GM19240 (cell line): ENCODE results near the gene PHAF1.

Experiments used
- DNase-seq: peaks from one replicate; pipeline ENCODE4 v3.0.0; 2011; ENCODE audit warnings: low spot score; ENCODE audit not compliant: insufficient read length

Gene PHAF1

GRCh38 chr16:67192781-67193361, 83.1 kb downstream of the PHAF1 start:
- no peak for DNase-seq

DNA sequence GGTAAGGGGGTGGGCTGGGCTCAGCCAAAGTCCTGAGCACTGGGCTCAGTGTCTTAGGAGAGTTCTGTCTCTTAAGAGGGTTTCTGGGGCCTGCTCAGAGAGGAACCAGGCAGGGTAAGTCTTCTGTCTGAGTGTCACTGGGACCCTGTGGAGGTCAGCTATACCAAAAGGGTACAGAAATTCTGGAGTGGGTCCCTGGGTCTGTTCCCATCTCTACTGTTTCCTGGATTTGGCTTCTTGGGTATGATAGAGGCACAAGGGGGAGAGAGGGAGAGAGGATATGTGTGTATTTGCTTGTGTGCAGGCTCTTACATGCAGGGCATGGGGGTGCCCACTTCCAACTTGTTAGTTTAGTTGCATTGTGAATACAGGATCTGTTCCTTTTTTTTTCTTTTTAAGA, 83.8 kb downstream of the PHAF1 start:
- no peak for DNase-seq

DNA sequence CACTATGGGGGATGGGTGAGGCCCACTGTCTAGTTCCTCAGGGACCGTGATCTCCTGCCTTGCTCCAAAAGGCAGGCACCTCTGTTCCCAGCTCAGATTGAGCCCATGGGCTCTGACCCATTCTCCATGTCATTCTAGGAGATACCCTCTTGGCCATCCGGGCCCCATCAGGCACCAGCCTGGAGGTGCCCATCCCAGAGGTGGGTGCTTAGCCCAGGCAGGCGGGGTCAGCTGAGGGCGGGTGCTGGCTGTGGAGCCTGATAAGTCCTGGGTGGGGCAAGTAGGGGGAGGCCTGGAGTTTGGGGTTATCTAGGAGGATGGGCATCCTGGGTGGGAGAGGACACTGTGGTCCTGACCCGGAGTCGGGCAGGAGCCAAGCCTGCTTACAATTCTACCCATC, 84.5 kb downstream of the PHAF1 start:
- DNase-seq = no peak

GRCh38 chr16:67195676-67196075, 85.9 kb downstream of the PHAF1 start:
- no peak for DNase-seq

DNA sequence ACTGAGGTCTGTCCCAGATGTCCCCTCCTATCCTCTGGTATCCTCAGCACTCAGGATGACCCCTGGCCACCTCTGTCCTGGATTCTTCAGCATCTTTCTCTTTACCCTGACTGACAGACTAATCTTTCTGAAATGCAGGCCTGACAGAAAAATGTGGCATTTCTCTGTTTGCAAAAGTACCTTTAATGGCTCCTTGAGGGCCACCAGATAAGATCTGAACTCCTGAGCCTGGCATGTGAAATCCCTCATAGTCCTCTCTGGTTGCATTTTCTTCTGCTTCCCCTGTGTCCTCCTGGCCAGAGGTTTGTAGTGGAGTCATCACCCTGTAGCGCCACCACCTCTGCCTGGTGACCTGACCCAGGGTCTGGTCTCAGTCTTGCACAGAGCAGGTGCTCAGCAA, 87.1 kb downstream of the PHAF1 start:
- no peak for DNase-seq

GRCh38 chr16:67197704-67198103, 88.0 kb downstream of the PHAF1 start:
- DNase-seq = no peak
